ENCODE measurements around the gene CNGB1.
A peak's percentile ranks its signal among the peaks of the same experiment; 100 is the strongest.
"Not testable (repeated sequence)": the region's sequence is repeated elsewhere in the genome, so short reads cannot be mapped to it uniquely, and the experiment has no call there.

CNGB1 gene

DNA sequence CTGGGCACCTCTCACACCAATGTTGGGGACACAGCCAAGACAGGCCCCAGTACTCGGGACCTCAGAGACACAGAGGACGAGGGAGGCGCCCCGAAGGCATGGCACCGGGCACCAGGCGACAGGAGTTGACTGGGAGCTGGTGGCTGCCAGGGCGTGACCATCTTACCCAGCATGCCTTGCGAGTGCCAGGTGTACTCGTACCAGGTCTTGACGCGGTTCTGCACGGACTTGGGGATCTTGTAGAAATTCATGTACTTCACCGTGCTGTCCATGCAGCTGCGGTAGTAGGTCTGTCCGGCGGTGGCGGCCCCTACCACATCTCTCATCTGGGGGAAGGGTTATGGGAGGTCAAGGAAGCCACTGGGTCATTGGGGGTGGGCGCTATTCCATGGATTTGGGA, 67.3 kb downstream of the CNGB1 start:
- no peak for DNase-seq

DNA sequence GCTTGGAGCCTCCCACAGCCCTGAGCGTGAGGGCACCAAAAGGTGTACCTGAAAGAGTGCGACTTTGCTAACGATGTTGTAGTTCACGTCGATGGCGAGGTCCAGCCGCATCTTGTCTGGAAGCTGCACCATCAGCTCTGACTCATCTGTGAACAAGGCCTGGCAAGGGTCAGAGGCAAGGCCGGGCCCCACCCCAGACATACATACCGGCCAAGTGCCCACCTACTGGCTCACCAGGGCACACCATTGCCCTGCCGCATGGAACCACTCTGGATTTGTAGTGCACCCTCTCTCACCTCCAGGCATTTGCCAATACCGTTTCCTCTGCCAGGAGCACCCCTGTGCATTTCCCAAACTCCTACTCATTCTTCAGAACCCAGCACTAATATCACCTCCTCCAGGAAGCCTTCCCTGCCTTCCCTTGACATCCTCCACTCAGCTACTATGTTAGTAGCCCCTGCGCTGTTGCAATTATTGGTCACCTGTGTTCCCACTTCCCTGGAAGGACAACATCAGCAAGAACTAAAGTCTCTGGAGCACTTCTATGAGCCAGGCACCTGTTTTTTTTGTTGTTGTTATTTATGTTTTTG, 69.4 kb downstream of the CNGB1 start:
- no peak for DNase-seq

- DNase-seq, result no peak
Observed at GRCh38 chr16:57900796-57901479, 70.0 kb downstream of the CNGB1 start.

- peak; percentile 72 to 89 (median 84) for DNase-seq
Observed at GRCh38 chr16:57899771-57900661, 70.9 kb downstream of the CNGB1 start.

- no peak for DNase-seq
Observed at GRCh38 chr16:57898961-57899360, 72.0 kb downstream of the CNGB1 start.

DNA sequence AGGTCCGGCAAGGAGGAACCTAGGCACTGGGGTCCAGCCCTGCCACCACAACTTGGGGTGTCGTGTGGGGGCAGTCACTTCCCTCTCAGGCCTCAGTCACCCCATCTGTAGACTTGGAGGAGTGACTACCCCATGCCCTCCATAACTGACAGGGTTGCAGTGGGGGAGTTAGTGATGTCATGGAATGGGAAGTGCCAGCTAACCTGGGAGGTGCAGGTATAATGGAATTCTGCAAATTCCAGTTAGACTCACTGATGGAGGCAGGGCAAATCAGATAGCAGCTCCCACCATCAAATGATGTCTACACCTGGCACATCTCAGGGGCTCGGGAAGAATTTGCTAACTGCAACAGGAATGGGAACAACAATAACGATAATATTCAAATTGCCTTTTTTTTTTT, 72.9 kb downstream of the CNGB1 start:
- DNase-seq, result no peak

GRCh38 chr16:57897053-57897784, 73.7 kb downstream of the CNGB1 start:
- no peak for DNase-seq

DNA sequence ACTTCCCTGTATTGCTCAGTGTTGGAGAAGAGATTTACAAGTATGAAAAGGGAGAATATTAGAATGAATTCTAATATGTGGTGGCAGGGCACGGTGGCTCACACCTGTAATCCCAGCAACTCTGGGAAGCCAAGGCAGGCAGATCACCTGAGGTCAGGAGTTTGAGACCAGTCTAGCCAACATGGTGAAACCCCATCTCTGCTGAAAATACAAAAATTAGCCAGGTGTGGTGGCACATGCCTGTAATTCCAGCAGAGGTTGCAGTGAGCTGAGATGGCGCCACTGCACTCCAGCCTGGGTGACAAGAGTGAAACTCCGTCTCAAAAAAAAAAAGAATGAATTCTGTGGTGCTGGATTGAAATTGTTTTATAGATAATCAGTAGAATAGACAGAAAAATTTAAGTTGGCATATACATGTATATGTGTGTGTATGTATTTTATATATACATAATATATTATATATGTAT, 75.8 kb downstream of the CNGB1 start:
- DNase-seq, result not testable (repeated sequence)

DNA sequence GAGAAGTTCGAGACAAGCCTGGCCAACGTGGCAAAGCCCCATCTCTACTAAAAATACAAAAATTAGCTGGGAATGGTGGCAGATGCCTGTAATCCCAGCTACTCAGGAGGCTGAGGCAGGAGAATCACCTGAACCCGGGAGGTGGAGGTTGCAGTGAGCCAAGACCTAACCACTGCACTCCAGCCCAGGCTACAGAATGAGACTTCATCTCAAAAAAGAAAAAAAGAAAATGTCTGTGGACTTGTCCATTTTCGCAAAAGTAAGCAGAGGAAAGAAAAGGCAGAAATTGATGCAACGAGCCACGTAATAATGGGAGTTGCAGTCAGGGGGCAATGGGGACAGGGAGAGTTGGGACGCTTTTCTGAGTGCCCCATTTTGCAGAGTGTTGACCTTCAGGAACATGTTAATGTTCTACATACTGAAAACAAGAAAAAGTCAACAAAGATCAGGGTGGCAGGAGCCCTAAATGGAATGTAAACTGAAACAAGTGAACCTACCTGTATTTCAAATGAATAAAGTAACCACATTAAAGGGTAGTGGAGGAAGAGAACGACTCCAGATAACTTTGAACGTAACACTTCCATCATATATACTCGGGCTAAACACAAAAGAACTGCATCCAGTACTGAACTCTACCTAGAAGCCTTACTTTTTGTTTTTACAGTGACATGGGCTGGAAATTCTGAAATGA, 76.4 kb downstream of the CNGB1 start:
- no peak for DNase-seq

GRCh38 chr16:57893559-57894389, 77.2 kb downstream of the CNGB1 start:
- DNase-seq, result peak; percentile 75 to 95 (median 88)

- no peak for DNase-seq
Observed at GRCh38 chr16:57893217-57893558, 77.7 kb downstream of the CNGB1 start.

DNA sequence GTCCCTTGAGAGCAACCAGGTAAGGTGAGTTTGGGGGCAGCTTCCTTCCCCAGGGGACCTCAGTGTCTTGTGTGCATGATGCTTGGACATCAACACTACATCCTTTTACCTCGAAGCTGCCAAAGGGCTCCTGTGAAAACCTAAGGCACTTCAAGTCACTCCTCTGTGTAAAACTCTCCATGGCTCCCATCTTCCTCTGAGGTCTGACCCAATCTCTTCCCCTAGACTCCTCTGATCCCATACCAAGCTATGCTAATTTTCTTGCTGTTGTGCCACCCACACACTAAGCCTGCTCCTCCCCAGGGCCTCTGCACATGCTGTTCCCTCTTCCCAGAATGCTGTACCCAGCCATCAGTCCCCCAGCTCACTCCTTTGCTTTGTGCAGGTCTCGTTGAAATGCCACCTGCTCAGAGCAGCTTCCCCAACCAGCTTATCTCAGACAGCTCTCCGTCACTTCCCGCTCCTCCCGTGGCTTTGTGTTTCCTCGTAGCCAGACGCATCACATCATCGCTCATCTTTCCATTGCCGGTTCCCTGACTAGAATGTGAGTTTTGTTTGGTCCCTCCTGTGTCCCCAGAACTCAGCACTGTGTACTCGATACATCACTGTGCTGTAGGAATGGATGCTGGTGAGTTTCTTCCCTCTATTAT, 78.4 kb downstream of the CNGB1 start:
- peak; percentile 65 to 83 (median 74) for DNase-seq

DNA sequence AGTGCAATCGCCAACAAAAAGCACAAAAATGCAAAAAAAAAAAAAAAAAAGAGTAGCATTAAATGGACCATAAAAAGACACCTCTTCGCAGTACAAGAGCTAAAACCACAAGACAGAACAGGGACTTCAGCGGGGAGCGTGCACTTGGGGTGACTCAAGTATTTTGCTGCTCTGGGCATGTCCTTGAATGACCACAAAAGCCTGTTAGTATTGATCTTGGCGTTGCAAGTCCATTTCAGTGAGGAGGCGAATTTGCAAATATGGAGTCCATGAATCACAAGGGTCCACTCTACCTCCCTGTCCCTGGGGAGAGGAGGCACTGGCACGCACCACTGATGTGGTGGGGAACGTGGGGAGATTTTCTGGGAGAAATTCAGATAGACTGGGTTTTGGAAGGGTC, 78.9 kb downstream of the CNGB1 start:
- peak; percentile 19 to 59 (median 30) for DNase-seq

GRCh38 chr16:57890752-57891111, 80.2 kb downstream of the CNGB1 start:
- no peak for DNase-seq

DNA sequence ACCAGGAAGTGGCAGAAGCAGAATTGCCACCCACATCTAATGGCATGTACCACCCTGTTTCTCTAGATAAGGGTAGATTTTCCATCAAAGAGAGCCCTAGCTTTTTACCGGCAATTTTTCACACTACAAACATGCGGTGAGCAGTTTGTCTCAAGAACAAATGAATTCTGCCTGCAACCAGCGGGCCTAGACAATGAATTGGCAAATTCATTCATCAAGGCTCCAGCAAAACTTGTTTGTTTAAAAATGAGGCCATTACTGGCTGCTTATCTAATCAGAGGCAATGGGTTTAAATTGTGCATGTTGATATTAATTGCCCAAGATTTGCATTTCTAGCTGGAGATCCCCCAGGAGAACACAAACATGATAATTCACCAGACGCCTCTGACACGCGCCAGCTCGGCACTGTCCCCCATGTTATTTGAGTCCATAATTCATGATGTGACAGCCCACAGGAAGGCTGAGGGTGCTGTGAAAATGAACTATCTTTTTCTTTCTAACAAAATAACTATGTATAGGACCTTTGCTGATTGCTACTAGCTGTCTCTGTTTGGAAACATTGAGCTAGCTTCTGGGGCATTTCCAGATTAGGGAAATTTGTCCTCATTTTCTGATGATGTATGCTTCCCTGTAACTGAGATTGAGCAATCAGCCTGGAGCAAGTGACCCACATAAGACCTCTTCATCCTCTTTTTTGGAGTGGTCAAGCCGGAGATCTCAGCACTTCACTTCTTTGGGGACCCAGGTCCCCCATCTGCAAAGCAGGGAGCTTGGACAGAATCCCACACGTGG, 80.8 kb downstream of the CNGB1 start:
- DNase-seq, result peak; percentile 58 to 87 (median 76)

GRCh38 chr16:57889522-57889921, 81.4 kb downstream of the CNGB1 start:
- DNase-seq, result peak; percentile 34 to 66 (median 42)

GRCh38 chr16:57889111-57889510, 81.8 kb downstream of the CNGB1 start:
- peak in 2 of 4 experiments; percentile 6 to 29 for DNase-seq

GRCh38 chr16:57888128-57888527, 82.8 kb downstream of the CNGB1 start:
- DNase-seq, result no peak

DNA sequence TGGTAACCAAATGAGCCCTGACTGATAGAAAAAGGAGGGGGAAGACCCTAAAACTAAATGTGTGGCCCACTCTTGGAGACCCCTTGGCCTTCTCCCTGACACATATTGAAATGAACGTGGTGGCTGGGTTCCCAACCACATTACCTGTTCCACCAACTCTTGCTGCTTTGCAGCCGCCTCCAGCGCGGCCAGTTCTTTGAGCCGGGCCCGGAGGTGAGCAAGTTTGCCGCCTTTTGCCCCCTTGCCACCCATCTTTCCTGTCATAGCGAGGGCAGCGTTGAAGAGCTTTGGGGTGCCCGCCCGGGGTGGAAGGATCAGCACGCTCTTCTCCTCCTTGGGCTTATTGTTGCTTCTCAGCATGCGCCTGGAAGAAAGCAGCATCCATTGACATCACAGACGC, 83.2 kb downstream of the CNGB1 start:
- no peak for DNase-seq

DNA sequence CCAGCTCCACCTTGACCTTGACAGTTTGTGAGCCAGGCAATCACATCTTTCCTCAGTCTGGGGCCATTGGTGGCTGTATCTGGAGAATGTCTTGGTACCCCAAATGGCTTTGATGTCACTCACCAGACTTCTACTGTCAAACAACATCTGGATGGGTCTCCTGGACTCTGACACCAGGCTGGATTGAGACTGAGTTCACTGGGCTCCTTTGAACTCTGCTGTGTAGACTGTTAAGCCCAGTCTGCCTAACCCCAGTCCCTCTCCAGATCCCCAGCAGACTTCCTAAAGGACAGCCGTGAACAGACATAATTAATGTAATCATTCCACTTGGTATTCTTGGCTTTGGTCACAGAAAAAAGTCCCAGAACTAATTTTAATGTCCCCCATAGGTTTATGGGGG, 84.5 kb downstream of the CNGB1 start:
- no peak for DNase-seq
